ENCODE measurements around the gene PRICKLE2.

The PRICKLE2 gene

GRCh38 chr3:64266983-64267382, 41.7 kb upstream of the PRICKLE2 start:
- Histone ChIP-seq H3K4me3 (ENCODE audit: severe bottlenecking) (peak overlapping the region; percentile 49), H3K27ac (ENCODE audit: poor library complexity, severe bottlenecking) (peak overlapping the region; percentile 96), H3K27me3 (ENCODE audit: insufficient read depth, poor library complexity, severe bottlenecking) (no peaks in the 10 kb centered on the region), H3K4me1 (ENCODE audit: insufficient read depth, poor library complexity, severe bottlenecking) (peaks cover 34% of the 10 kb centered on the region), H3K9me3 (ENCODE audit: severe bottlenecking) (no peaks in the 10 kb centered on the region), H3K36me3 (ENCODE audit: low read depth) (no peaks in the 10 kb centered on the region)
- no peak for ATAC-seq (ENCODE audit: low read depth)
- no peak for TF ChIP-seq CTCF (IDR thresholded peaks at IDR 0.05; ENCODE audit: poor library complexity, severe bottlenecking)
- no peak for DNase-seq (ENCODE audit: low spot score)

- peak; percentile 67 for ATAC-seq (ENCODE audit: low read depth)
- no peaks in the 10 kb centered on the region for H3K36me3 ChIP-seq (ENCODE audit: low read depth)
- no peak for TF ChIP-seq CTCF (IDR thresholded peaks at IDR 0.05; ENCODE audit: poor library complexity, severe bottlenecking)
- H3K4me3 ChIP-seq (ENCODE audit: severe bottlenecking), result no peak overlapping the region
- no peaks in the 10 kb centered on the region for H3K9me3 ChIP-seq (ENCODE audit: severe bottlenecking)
- peak overlapping the region; percentile 96 for H3K27ac ChIP-seq (ENCODE audit: poor library complexity, severe bottlenecking)
- peaks cover 34% of the 10 kb centered on the region for H3K4me1 ChIP-seq (ENCODE audit: insufficient read depth, poor library complexity, severe bottlenecking)
- no peaks in the 10 kb centered on the region for H3K27me3 ChIP-seq (ENCODE audit: insufficient read depth, poor library complexity, severe bottlenecking)
- DNase-seq (ENCODE audit: low spot score), result no peak
These were observed 41.0 kb upstream of the PRICKLE2 start for GRCh38 chr3:64266065-64266931.

- ATAC-seq (ENCODE audit: low read depth), result no peak
- H3K27me3 ChIP-seq (ENCODE audit: insufficient read depth, poor library complexity, severe bottlenecking), result no peaks in the 10 kb centered on the region
- peak overlapping the region; percentile 96 for H3K27ac ChIP-seq (ENCODE audit: poor library complexity, severe bottlenecking)
- TF ChIP-seq CTCF (IDR thresholded peaks at IDR 0.05; ENCODE audit: poor library complexity, severe bottlenecking), result no peak
- no peaks in the 10 kb centered on the region for H3K9me3 ChIP-seq (ENCODE audit: severe bottlenecking)
- peaks cover 34% of the 10 kb centered on the region for H3K4me1 ChIP-seq (ENCODE audit: insufficient read depth, poor library complexity, severe bottlenecking)
- no peak overlapping the region for H3K4me3 ChIP-seq (ENCODE audit: severe bottlenecking)
- H3K36me3 ChIP-seq (ENCODE audit: low read depth), result no peaks in the 10 kb centered on the region
- no peak for DNase-seq (ENCODE audit: low spot score)
These were observed 40.4 kb upstream of the PRICKLE2 start for GRCh38 chr3:64265646-64266045.

- ATAC-seq (ENCODE audit: low read depth), result no peak
- H3K27me3 ChIP-seq (ENCODE audit: insufficient read depth, poor library complexity, severe bottlenecking), result no peaks in the 10 kb centered on the region
- H3K4me1 ChIP-seq (ENCODE audit: insufficient read depth, poor library complexity, severe bottlenecking), result peaks cover 34% of the 10 kb centered on the region
- no peaks in the 10 kb centered on the region for H3K36me3 ChIP-seq (ENCODE audit: low read depth)
- DNase-seq (ENCODE audit: low spot score), result no peak
- H3K9me3 ChIP-seq (ENCODE audit: severe bottlenecking), result no peaks in the 10 kb centered on the region
- H3K27ac ChIP-seq (ENCODE audit: poor library complexity, severe bottlenecking), result peak overlapping the region; percentile 96
- no peak for TF ChIP-seq CTCF (IDR thresholded peaks at IDR 0.05; ENCODE audit: poor library complexity, severe bottlenecking)
- no peak overlapping the region for H3K4me3 ChIP-seq (ENCODE audit: severe bottlenecking)
These were observed 39.3 kb upstream of the PRICKLE2 start for GRCh38 chr3:64264501-64265109.
